ENCODE data around the gene SRSF5.
"Not testable (repeated sequence)": the region's sequence is repeated elsewhere in the genome, so short reads cannot be mapped to it uniquely, and the experiment has no call there.

Gene SRSF5

DNA sequence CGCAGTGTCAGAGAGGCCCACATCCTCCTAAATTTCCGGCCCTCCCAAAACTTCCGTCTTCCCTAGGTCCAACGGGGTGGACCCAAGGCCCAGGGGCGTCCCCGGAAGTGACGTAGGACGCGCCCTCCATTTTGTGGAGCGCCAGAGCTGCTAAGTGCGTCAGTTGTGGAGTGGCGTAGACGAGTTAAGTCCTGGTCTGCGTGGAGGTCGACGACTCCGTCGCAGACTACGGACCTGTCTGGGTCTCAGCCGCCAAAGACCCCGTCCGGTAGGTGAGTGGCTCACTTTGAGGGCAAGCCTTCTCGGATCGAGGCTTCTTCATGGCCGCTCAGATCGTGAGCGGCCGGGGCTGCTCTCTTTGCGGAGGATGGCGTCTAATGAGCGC, at the start of gene SRSF5:
SRSF5 (plus strand) TSS at position 159 of the 385 bp plus-strand sequence. CDS start 1,015 bp downstream, outside the sequence.
- DNase-seq = peak; percentile 98

DNA sequence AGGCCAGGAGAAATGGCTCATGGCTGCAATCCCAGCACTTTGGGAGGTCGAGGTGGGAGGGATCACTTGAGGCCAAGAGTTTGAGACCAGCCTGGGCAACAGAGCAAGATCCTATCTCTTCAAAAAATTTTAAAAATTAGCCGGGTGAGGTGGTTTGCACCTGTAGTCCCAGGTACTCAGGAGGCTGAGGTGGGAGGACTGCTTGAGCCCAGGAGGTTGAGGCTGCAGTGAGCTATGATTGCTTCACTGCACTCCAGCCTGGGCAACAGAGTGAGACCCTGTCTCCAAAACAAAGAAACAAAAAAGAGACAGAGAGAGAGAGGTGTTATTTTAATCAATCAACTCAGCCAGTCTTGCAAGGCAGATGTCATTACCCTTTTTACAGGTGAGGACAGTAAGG, 48.3 kb upstream of the SRSF5 start:
- not testable (repeated sequence) for DNase-seq

DNA sequence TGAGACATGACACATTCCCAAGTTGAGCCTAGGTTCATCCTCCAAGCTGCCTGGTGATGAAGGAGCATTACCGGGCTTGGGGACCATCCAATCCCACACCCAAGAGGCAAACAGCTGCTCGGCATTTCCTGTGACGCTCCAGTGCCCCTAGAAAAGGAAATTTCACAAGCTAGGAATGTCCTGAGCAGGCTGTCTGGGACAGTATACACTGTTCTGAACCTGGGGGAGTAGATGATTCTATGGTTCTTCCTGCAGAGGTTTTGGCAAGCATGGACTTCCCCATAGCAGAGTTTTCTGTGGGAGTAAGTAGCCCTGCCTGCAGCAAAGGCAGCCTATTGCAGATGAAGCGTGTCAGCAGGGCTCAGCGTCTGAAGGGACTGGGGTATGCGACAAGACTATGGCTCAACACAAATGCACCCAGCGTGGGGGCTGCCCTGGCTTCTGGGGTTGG, 47.4 kb upstream of the SRSF5 start:
- no peak for DNase-seq

GRCh38 chr14:69720912-69721311, 46.0 kb upstream of the SRSF5 start:
- DNase-seq = no peak

DNA sequence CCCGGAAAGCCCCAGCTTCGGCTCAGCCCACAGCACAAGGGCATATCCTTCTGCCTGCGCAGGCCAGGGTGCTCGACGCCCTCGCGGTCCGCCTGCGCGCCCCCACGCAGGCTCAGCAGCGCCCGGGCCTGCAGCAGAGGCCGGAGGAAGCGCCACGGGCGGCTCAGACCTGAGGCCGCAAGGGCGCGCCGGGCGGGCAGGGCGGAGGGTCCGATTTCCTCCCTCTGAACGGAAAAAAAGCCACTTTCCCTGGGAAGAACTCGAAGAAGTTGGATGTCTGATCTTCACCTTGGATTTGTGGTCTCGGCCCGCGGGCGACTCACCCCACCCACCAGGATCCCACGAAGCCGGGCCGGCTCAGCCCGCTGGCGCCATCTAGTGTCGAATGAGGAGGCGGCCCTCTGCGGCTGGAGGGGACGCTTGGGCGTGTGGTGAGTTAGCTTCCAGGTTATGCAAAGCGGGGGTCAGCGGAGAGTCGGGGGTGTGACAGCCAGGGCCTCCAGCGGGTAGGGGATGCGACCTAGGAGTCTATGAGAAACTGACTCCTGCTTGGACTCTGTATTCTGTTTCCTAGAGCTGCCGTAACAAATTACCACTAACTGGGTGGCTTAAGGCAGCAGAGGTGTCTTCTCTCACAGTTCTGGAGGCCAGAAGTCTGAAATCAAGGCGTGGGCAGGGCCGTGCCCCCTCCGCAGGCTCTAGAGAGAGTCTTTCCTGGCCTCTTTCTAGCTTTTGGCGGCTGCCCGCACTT, 40.0 kb upstream of the SRSF5 start:
- peak; percentile 94 for DNase-seq

- DNase-seq = no peak
These were observed 39.1 kb upstream of the SRSF5 start for GRCh38 chr14:69727860-69728259.

- DNase-seq = not testable (repeated sequence)
These were observed 34.9 kb upstream of the SRSF5 start for GRCh38 chr14:69731919-69732598.

DNA sequence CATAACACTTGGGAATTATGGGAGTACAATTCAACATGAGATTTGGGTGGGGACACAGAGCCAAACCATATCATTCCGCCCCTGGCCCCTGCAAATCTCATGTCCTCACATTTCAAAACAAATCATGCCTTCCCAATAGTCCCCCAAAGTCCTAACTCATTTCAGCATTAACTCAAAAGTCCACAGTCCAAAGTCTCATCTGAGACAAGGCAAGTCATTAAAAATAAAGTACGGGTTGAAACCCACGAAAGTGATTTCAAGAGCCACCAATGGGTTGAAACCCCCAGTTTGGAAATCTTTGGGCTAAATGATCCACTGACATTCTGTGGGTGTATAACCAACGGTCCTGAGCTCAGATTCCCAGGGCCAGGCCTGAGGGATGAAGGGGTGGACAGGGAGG, 30.5 kb upstream of the SRSF5 start:
- not testable (repeated sequence) for DNase-seq

- DNase-seq = no peak
These were observed 25.9 kb upstream of the SRSF5 start for GRCh38 chr14:69741055-69741454.

DNA sequence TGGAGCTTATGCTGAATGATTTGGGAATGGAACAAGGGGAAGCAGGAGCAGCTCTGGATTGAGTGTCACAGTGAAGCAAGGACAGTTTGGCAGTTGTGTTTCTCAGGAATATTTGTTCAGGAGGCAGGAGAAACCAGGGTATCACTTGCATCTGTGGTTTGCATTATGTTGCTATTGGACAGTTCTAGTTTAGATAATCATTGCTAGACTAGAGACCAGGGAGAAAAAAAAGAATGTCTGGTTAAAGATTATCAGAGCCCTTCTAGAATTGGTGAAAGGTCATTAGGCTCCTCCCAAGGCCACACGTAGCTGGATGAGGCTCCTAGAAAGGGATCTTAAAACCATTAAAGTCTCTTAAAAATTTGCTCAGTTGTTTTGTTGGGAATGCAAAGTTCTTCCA, 17.0 kb upstream of the SRSF5 start:
- DNase-seq = no peak

DNA sequence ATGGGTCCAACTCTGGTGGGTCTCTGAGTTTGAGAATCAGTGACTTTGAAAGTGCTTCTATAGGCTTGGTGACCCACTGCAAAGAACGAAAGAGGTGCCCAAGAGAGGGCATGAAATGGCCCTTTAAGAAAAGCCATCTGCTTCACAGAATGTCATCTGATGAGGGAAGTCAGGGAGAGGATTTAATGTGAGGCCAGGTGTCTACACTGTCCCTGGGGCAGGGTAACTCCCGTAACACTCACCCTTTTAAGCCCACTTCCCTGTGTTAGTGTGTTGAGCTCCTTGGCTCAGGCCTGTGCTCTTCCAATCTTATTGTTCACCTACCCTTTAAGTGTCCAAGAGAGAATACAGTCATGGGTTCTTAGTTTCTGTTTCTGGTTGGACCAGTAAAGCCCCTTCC, 16.4 kb upstream of the SRSF5 start:
- DNase-seq = no peak

DNA sequence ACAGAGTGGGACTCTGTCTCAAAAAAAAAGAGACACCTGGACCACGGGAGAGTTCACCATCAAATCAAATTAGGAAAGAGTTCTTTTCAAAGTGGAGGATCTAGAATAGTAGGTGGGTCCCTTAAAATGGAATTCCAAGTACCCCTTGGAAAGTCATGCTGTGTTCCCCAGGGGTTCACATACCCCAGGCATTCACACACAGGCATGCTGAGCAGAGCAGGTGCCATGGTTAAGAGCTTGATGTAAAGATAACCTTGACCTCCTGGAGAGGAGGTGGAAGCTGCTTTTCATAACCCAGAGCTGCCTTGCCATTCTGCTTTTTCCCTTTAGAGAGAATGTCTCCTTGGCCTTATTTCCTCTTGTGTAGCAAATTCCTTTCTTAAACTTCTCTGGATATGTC, 14.2 kb upstream of the SRSF5 start:
- no peak for DNase-seq

DNA sequence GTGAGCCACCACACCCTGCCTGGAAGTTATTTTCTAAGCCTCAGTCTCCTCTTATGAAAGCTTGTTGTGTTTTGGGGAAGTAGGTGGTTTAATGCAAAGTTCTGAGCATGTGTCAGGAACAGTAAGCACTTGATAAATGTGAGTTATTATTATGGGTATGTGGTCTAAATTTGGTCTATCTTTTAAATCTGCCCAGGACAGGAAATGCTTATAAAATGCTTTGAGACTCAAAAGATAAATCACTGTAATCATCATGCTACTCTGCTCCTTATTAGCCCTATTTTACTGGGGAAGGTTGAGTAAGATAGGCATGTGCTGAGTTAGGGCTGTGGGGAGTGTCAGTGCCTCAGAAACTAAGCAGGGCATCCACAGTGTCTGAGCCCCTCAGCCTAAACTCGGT, 13.1 kb upstream of the SRSF5 start:
- DNase-seq = no peak

DNA sequence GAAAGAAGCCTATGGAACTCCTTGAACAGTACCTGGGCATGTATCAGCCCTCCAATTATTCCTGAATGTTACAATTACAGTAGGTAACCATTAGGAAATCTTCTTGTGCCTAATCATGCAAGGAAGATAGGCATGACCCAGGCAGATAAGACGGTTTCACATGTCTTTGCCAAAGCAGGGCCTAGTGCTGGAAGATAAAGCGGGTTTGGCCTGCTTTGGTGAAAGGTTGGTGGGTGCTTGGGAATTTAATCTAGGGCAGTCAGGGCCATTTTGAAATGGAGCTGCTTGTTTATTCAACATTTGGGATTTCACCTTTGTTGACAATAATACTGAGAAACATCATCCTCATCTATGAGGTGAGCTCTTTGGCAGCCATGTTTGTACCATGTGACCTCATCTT, 12.5 kb upstream of the SRSF5 start:
- DNase-seq = no peak

GRCh38 chr14:69755296-69755695, 11.6 kb upstream of the SRSF5 start:
- DNase-seq = no peak

GRCh38 chr14:69755784-69756183, 11.2 kb upstream of the SRSF5 start:
- DNase-seq = no peak

- DNase-seq = no peak
These were observed 10.6 kb upstream of the SRSF5 start for GRCh38 chr14:69756298-69756697.

DNA sequence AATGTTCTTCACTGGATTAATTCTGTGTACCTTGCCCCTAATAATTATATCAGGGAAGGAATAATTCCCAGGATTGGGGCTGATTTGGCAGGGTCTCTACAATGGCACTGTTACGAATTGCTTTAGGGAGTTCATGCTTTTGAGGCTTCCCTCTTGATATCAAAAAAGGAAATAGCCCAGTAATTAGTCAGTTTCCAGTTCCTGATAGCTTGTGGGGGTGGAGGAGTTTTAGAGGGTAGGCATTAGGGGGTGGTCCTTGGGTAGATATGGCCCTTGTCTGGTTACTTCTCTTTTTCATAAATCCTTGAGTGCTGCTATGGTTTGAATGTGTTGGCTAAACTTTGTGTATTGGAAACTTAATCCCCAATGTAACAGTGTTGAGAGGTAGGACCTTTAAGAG, 6.1 kb upstream of the SRSF5 start:
- DNase-seq = no peak

DNA sequence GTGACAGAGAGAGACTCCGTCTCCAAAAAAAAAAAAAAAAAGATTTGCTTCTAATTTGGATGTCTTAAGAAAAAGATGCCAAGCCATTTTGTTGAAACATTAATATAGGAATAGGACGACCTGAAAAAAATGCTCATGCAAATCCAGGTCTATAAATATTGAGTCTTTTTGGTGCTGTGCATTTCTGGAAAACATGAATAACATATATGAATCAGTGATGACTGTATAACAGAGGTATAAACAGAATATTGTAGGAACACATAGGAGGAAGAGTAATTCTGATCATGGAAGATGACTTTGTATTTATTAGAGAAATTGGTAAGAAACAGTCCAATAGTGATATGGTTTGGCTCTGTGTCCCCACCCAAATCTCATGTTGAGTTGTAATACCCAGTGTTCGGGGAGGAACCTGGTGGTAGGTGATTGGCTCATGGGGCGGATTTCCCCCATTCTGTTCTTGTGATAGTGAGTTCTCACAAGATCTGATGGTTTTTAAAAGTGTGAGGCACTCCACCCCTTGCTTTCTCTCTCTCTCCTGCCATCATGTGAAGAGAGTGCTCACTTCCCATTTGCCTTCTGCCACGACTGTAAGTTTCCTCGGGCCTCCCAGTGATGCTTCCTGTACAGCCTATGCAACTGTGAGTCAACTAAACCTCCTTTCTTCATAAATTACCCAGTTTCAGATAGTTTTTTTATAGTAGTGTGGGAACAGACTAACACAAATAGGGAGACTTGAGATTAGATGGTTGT, 3.0 kb upstream of the SRSF5 start:
- DNase-seq = no peak

- DNase-seq = peak; percentile 96
These were observed 542 bp downstream of the SRSF5 start for GRCh38 chr14:69767369-69767999.

GRCh38 chr14:69768873-69769272, 1.9 kb downstream of the SRSF5 start:
- DNase-seq = no peak

GRCh38 chr14:69769623-69770022, 2.7 kb downstream of the SRSF5 start:
- DNase-seq = no peak

DNA sequence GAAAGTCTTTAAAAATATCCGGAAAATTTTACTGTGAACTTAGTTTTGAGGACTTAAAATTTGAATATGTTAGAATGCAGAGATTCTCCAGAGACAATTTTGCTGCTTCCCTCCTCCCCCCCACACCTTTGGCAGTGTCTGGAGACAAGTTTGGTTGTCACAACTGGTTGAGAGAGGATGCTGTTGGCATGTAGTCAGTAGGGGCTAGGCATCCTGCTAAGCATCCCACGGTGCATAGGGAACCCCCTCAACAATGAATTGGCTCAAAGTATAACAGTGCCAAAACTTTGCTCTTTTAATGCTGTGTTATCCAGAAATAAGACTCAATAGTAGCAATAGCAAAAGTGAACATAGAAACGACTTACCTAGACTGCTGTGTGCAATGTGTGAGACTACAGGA, 3.6 kb downstream of the SRSF5 start:
- DNase-seq = no peak
